Measurements from ENCODE around the gene AP1S1. TPM values are rescaled to one million over a fixed set of nuclear protein-coding genes. Genes with fewer than 3 reads are reported as not detected.
"Not testable (repeated sequence)": the region's sequence is repeated elsewhere in the genome, so short reads cannot be mapped to it uniquely, and the experiment has no call there.

AP1S1 gene
- total RNA-seq, 1 donor from 2014 or later, result 155 TPM

- TF ChIP-seq CTCF (IDR thresholded peaks at IDR 0.05; ENCODE audit: insufficient read depth, low read length, poor library complexity, severe bottlenecking), result no peak
- DNase-seq (ENCODE audit: low read depth), result no peak
- no peaks in the 10 kb centered on the region for H3K36me3 ChIP-seq (ENCODE audit: control insufficient read depth, insufficient read depth, low read length)
Observed at GRCh38 chr7:101109368-101109767, 44.9 kb upstream of the AP1S1 start.

GRCh38 chr7:101111261-101111660 is 43.0 kb upstream of the AP1S1 start:
- no peak for DNase-seq (ENCODE audit: low read depth)

More at GRCh38 chr7:101109368-101109767, 44.9 kb upstream of the AP1S1 start:
- no peaks in the 10 kb centered on the region for H3K27me3 ChIP-seq (ENCODE audit: control insufficient read depth, insufficient read depth, low read length)
- no peak overlapping the region for H3K4me3 ChIP-seq (ENCODE audit: low read depth, low read length)

GRCh38 chr7:101112233-101112632 is 42.0 kb upstream of the AP1S1 start:
- no peak for TF ChIP-seq CTCF (IDR thresholded peaks at IDR 0.05; ENCODE audit: insufficient read depth, low read length, poor library complexity, severe bottlenecking)
- Histone ChIP-seq H3K27me3 (ENCODE audit: control insufficient read depth, insufficient read depth, low read length) (no peaks in the 10 kb centered on the region), H3K36me3 (ENCODE audit: control insufficient read depth, insufficient read depth, low read length) (no peaks in the 10 kb centered on the region), H3K4me3 (ENCODE audit: low read depth, low read length) (no peak overlapping the region)
- no peak for DNase-seq (ENCODE audit: low read depth)

More at GRCh38 chr7:101111261-101111660, 43.0 kb upstream of the AP1S1 start:
- no peaks in the 10 kb centered on the region for H3K27me3 ChIP-seq (ENCODE audit: control insufficient read depth, insufficient read depth, low read length)
- no peak overlapping the region for H3K4me3 ChIP-seq (ENCODE audit: low read depth, low read length)
- H3K36me3 ChIP-seq (ENCODE audit: control insufficient read depth, insufficient read depth, low read length), result no peaks in the 10 kb centered on the region
- TF ChIP-seq CTCF (IDR thresholded peaks at IDR 0.05; ENCODE audit: insufficient read depth, low read length, poor library complexity, severe bottlenecking), result no peak

GRCh38 chr7:101113140-101113539 is 41.1 kb upstream of the AP1S1 start:
- not testable (repeated sequence) for H3K36me3 ChIP-seq (ENCODE audit: control insufficient read depth, insufficient read depth, low read length); H3K4me3 ChIP-seq (ENCODE audit: low read depth, low read length); H3K27me3 ChIP-seq (ENCODE audit: control insufficient read depth, insufficient read depth, low read length); DNase-seq (ENCODE audit: low read depth)

- DNase-seq (ENCODE audit: low read depth), result no peak
- no peaks in the 10 kb centered on the region for H3K36me3 ChIP-seq (ENCODE audit: control insufficient read depth, insufficient read depth, low read length)
- H3K27me3 ChIP-seq (ENCODE audit: control insufficient read depth, insufficient read depth, low read length), result no peaks in the 10 kb centered on the region
- no peak overlapping the region for H3K4me3 ChIP-seq (ENCODE audit: low read depth, low read length)
- TF ChIP-seq CTCF (IDR thresholded peaks at IDR 0.05; ENCODE audit: insufficient read depth, low read length, poor library complexity, severe bottlenecking), result no peak
Observed at GRCh38 chr7:101113836-101114235, 40.4 kb upstream of the AP1S1 start.

- H3K27me3 ChIP-seq (ENCODE audit: control insufficient read depth, insufficient read depth, low read length), result no peaks in the 10 kb centered on the region
- no peaks in the 10 kb centered on the region for H3K36me3 ChIP-seq (ENCODE audit: control insufficient read depth, insufficient read depth, low read length)
- TF ChIP-seq CTCF (IDR thresholded peaks at IDR 0.05; ENCODE audit: insufficient read depth, low read length, poor library complexity, severe bottlenecking), result no peak
- no peak for DNase-seq (ENCODE audit: low read depth)
- no peak overlapping the region for H3K4me3 ChIP-seq (ENCODE audit: low read depth, low read length)
Observed at GRCh38 chr7:101114492-101114891, 39.8 kb upstream of the AP1S1 start.
